ENCODE data around the gene MRI1. TPM values are rescaled to one million over a fixed set of nuclear protein-coding genes. Genes with fewer than 3 reads are reported as not detected.

Gene MRI1
- total RNA-seq, 1 experiment from 2014 or later = 19.5 TPM

- BruUV-seq (replicated peaks) = no TSS peak
- H3K9me3 ChIP-seq (ENCODE audit: control insufficient read depth, insufficient read depth, low read depth, low read length) = peaks cover 4% of the 10 kb centered on the region; the same call in 1 of the 2 replicates
- H3K36me3 ChIP-seq (ENCODE audit: control insufficient read depth, insufficient read depth, low read length) = no peaks in the 10 kb centered on the region
- no peaks in the 10 kb centered on the region for H3K27me3 ChIP-seq (ENCODE audit: control insufficient read depth, insufficient read depth, low read length)
- CTCF ChIA-PET = interaction anchor here (0.7 to 1.0 kb wide), 2 partner anchors 118 to 121 kb away, joined by 3 to 4 read pairs; no protein-coding TSS in a partner anchor
- peaks cover 9% of the 10 kb centered on the region; the same call in 1 of the 2 replicates for H3K4me1 ChIP-seq (ENCODE audit: control insufficient read depth, insufficient read depth, low read length)
- ATAC-seq = peak; percentile 89
- DNase-seq (ENCODE audit: low read depth, low spot score) = no peak
- H3K4me3 ChIP-seq (ENCODE audit: low read depth in 2 of 2, low read length in 2 of 2) = no peak overlapping the region
- TF ChIP-seq CTCF (IDR thresholded peaks at IDR 0.05) (peak; percentile 73), TCF7L2 (IDR thresholded peaks at IDR 0.05; ENCODE audit: low read depth, low read length) (no peak), POLR2AphosphoS5 (IDR thresholded peaks at IDR 0.05; ENCODE audit: low read depth, low read length) (no peak)
- in situ Hi-C loops (cut with HindIII; ENCODE audit: low pct_unique_long_range_greater_than_20kb, low sequenced_read_pairs) = no loop called here
- intact Hi-C loops (cut with micrococcal nuclease; ENCODE audit: unreplicated experiment) = no loop called here
- POLR2A ChIA-PET = interaction anchor here (0.6 kb wide), 2 partner anchors 279 to 442 kb away, joined by 5 read pairs; no protein-coding TSS in a partner anchor
- H3K27ac ChIP-seq (ENCODE audit: low read length) = peak overlapping the region; percentile 67
These were observed 45.6 kb upstream of the MRI1 start for GRCh38 chr19:13718733-13719132.

GRCh38 chr19:13722146-13722545 is 42.2 kb upstream of the MRI1 start:
- Histone ChIP-seq H3K27ac (ENCODE audit: low read length) (no peak overlapping the region), H3K9me3 (ENCODE audit: control insufficient read depth, insufficient read depth, low read depth, low read length) (no peaks in the 10 kb centered on the region), H3K4me3 (ENCODE audit: low read depth in 2 of 2, low read length in 2 of 2) (no peak overlapping the region), H3K36me3 (ENCODE audit: control insufficient read depth, insufficient read depth, low read length) (no peaks in the 10 kb centered on the region), H3K27me3 (ENCODE audit: control insufficient read depth, insufficient read depth, low read length) (no peaks in the 10 kb centered on the region), H3K4me1 (ENCODE audit: control insufficient read depth, insufficient read depth, low read length) (peaks cover 4% of the 10 kb centered on the region; the same call in 1 of the 2 replicates)
- ChIA-PET CTCF (no interaction called here), POLR2A (interaction anchor here (0.6 kb wide), 1 partner anchor 140 kb away, joined by 5 read pairs; no protein-coding TSS in a partner anchor)
- BruUV-seq (replicated peaks) = no TSS peak
- in situ Hi-C loops (cut with HindIII; ENCODE audit: low pct_unique_long_range_greater_than_20kb, low sequenced_read_pairs) (no loop called here), intact Hi-C loops (cut with micrococcal nuclease; ENCODE audit: unreplicated experiment) (no loop called here)
- ATAC-seq (no peak), DNase-seq (ENCODE audit: low read depth, low spot score) (no peak)
- TF ChIP-seq CTCF (IDR thresholded peaks at IDR 0.05) = no peak
- TF ChIP-seq REST (IDR thresholded peaks at IDR 0.05; ENCODE audit: insufficient read depth in 1 of 2, low read depth in 2 of 2, low read length in 1 of 2) = no peak

GRCh38 chr19:13723206-13723605 is 41.1 kb upstream of the MRI1 start:
- Histone ChIP-seq H3K9me3 (ENCODE audit: control insufficient read depth, insufficient read depth, low read depth, low read length) (no peaks in the 10 kb centered on the region), H3K36me3 (ENCODE audit: control insufficient read depth, insufficient read depth, low read length) (no peaks in the 10 kb centered on the region), H3K4me3 (ENCODE audit: low read depth in 2 of 2, low read length in 2 of 2) (no peak overlapping the region), H3K27ac (ENCODE audit: low read length) (no peak overlapping the region), H3K4me1 (ENCODE audit: control insufficient read depth, insufficient read depth, low read length) (no peaks in the 10 kb centered on the region; the same call in 1 of the 2 replicates), H3K27me3 (ENCODE audit: control insufficient read depth, insufficient read depth, low read length) (no peaks in the 10 kb centered on the region)
- ChIA-PET POLR2A (no interaction called here), CTCF (interaction anchor here (0.6 kb wide), 1 partner anchor 144 kb away, joined by 7 read pairs; no protein-coding TSS in a partner anchor)
- TF ChIP-seq SIN3A (IDR thresholded peaks at IDR 0.05; ENCODE audit: borderline replicate concordance, insufficient read depth, low read depth, low read length) (no peak), REST (IDR thresholded peaks at IDR 0.05; ENCODE audit: insufficient read depth in 1 of 2, low read depth in 2 of 2, low read length in 1 of 2) (no peak), TCF7L2 (IDR thresholded peaks at IDR 0.05; ENCODE audit: low read depth, low read length) (no peak), CTCF (IDR thresholded peaks at IDR 0.05) (no peak), POLR2AphosphoS5 (IDR thresholded peaks at IDR 0.05; ENCODE audit: low read depth, low read length) (no peak)
- DNase-seq (ENCODE audit: low read depth, low spot score) = no peak
- no peak for ATAC-seq
- in situ Hi-C loops (cut with HindIII; ENCODE audit: low pct_unique_long_range_greater_than_20kb, low sequenced_read_pairs) = no loop called here
- no TSS peak for BruUV-seq (replicated peaks)
- intact Hi-C loops (cut with micrococcal nuclease; ENCODE audit: unreplicated experiment) = no loop called here
